ENCODE data around the gene FHAD1. TPM values are rescaled to one million over a fixed set of nuclear protein-coding genes. Genes with fewer than 3 reads are reported as not detected.

Gene FHAD1
- total RNA-seq, 1 experiment from 2014 or later: 2.0 TPM

DNA sequence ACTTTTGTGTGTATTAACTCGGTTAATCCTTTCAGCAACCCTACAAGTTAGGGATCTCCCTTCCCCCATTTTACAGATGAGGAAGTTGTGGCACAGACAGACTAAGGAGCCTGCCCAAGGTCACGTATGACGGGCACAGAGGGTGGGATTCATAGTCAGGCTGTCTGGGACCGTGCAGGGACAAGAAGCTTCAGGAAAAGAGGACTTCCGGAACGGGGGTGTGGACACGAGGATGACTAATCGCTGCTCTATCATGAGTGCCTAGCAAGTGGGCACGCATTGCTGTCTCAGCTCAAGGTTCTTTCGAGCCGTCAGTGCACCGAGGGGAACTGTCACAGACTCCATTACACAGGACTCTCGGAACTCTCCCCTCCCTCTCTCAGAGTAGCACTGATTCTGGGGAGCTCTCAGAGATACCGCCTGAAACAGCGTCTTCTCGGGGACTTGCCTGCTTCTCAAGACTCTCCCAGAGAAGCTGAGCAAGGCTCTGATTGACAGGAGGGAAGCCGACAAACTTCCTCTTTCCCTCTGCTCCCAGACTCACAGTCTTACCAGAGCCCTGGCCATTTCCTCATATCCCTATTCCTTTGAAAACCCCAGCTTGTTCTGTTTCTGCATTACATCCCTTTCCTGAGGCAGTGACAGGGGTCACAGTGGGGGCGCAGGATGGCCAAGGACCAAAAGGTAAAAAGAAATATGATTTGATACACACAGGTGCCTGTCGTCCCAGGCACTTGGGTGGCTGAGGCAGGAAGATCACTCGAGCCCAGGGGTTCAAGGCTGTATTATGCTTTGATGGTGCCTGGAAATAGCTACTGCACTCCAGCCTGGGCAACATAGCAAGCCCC is 14.4 kb downstream of the FHAD1 start:
- BruUV-seq (replicated peaks): no TSS peak
- POLR2A ChIA-PET (ENCODE audit: low non-redundant PET): interaction anchor here (0.6 kb wide), 1 partner anchor 541 kb away, joined by 3 read pairs; no protein-coding TSS in a partner anchor
- Histone ChIP-seq H3K27me3 (replicated peaks; ENCODE audit: insufficient read depth, low read depth, low read length, poor library complexity) (no peaks in the 10 kb centered on the region), H3K27ac (ENCODE audit: low read depth, low read length, poor library complexity, severe bottlenecking) (no peak overlapping the region), H3K9me3 (ENCODE audit: low read depth, low read length, poor library complexity, severe bottlenecking) (no peaks in the 10 kb centered on the region), H3K4me1 (ENCODE audit: insufficient read depth, low read length, poor library complexity, severe bottlenecking) (no peaks in the 10 kb centered on the region), H3K4me3 (ENCODE audit: low read depth, low read length, poor library complexity, severe bottlenecking) (no peak overlapping the region), H3K36me3 (ENCODE audit: insufficient read depth, low read length, poor library complexity, severe bottlenecking) (no peaks in the 10 kb centered on the region)
- TF ChIP-seq, protein P1, sequence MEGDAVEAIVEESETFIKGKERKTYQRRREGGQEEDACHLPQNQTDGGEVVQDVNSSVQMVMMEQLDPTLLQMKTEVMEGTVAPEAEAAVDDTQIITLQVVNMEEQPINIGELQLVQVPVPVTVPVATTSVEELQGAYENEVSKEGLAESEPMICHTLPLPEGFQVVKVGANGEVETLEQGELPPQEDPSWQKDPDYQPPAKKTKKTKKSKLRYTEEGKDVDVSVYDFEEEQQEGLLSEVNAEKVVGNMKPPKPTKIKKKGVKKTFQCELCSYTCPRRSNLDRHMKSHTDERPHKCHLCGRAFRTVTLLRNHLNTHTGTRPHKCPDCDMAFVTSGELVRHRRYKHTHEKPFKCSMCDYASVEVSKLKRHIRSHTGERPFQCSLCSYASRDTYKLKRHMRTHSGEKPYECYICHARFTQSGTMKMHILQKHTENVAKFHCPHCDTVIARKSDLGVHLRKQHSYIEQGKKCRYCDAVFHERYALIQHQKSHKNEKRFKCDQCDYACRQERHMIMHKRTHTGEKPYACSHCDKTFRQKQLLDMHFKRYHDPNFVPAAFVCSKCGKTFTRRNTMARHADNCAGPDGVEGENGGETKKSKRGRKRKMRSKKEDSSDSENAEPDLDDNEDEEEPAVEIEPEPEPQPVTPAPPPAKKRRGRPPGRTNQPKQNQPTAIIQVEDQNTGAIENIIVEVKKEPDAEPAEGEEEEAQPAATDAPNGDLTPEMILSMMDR (conservative IDR thresholded peaks at IDR 0.05; ENCODE audit: low read depth, low read length): no peak
- TF ChIP-seq EZH2 (IDR thresholded peaks at IDR 0.05; ENCODE audit: borderline replicate concordance, low read depth, low read length, poor library complexity, severe bottlenecking): no peak
- DNase-seq (ENCODE audit: low spot score): peak; percentile 48
- intact Hi-C loops (cut with micrococcal nuclease; ENCODE audit: unreplicated experiment): no loop called here
- CTCF ChIA-PET: no interaction called here

DNA sequence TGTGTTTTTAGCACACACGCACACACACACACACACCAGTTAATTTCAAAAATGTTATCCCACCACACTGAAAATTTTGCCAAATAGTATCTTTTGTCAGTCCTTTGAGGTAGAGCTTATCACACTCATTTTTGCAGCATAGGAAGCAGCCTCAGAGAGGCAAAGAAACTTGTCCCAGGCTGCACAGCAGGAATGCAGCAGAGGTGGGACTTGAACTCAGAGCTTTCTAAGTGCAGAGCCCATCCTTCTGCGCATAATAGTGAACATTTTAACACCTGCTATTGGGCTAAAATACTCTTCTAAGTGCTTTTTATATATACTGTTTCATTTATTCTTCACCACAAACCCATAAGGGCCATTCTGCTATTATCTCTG is 15.0 kb downstream of the FHAD1 start:
- intact Hi-C loops (cut with micrococcal nuclease; ENCODE audit: unreplicated experiment): no loop called here
- ChIA-PET POLR2A (ENCODE audit: low non-redundant PET) (no interaction called here), CTCF (no interaction called here)
- H3K36me3 ChIP-seq (ENCODE audit: insufficient read depth, low read length, poor library complexity, severe bottlenecking): no peaks in the 10 kb centered on the region
- no peak for DNase-seq (ENCODE audit: low spot score)
- no peaks in the 10 kb centered on the region for H3K27me3 ChIP-seq (replicated peaks; ENCODE audit: insufficient read depth, low read depth, low read length, poor library complexity)
- no peaks in the 10 kb centered on the region for H3K4me1 ChIP-seq (ENCODE audit: insufficient read depth, low read length, poor library complexity, severe bottlenecking)
- no TSS peak for BruUV-seq (replicated peaks)
- no peak for TF ChIP-seq EZH2 (IDR thresholded peaks at IDR 0.05; ENCODE audit: borderline replicate concordance, low read depth, low read length, poor library complexity, severe bottlenecking)
- TF ChIP-seq, protein P1 (conservative IDR thresholded peaks at IDR 0.05; ENCODE audit: low read depth, low read length): no peak
- no peak overlapping the region for H3K27ac ChIP-seq (ENCODE audit: low read depth, low read length, poor library complexity, severe bottlenecking)
- no peak overlapping the region for H3K4me3 ChIP-seq (ENCODE audit: low read depth, low read length, poor library complexity, severe bottlenecking)
- H3K9me3 ChIP-seq (ENCODE audit: low read depth, low read length, poor library complexity, severe bottlenecking): no peaks in the 10 kb centered on the region

DNA sequence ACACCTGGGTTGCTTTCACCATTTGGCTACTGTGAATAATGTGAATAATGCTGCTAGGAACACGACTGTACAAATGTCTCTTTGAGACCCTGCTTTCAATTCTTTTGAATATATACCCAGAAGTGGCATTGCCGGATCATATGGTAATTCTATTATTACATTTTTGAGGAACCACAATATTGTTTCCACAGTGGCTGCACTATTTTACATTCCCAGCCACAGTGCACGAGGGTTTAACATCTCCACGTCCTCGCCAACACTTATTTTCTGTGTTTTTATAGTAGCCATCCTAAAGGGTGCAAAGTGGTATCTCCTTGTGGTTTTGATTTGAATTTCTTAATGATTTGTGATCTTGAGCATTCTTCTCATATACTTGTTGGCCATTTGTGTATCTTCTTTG is 15.7 kb downstream of the FHAD1 start:
- Histone ChIP-seq H3K9me3 (ENCODE audit: low read depth, low read length, poor library complexity, severe bottlenecking) (no peaks in the 10 kb centered on the region), H3K27ac (ENCODE audit: low read depth, low read length, poor library complexity, severe bottlenecking) (no peak overlapping the region), H3K4me3 (ENCODE audit: low read depth, low read length, poor library complexity, severe bottlenecking) (no peak overlapping the region), H3K27me3 (replicated peaks; ENCODE audit: insufficient read depth, low read depth, low read length, poor library complexity) (no peaks in the 10 kb centered on the region), H3K4me1 (ENCODE audit: insufficient read depth, low read length, poor library complexity, severe bottlenecking) (no peaks in the 10 kb centered on the region), H3K36me3 (ENCODE audit: insufficient read depth, low read length, poor library complexity, severe bottlenecking) (no peaks in the 10 kb centered on the region)
- TF ChIP-seq, protein P1 (conservative IDR thresholded peaks at IDR 0.05; ENCODE audit: low read depth, low read length): no peak
- no peak for TF ChIP-seq EZH2 (IDR thresholded peaks at IDR 0.05; ENCODE audit: borderline replicate concordance, low read depth, low read length, poor library complexity, severe bottlenecking)
- no peak for DNase-seq (ENCODE audit: low spot score)
- CTCF ChIA-PET: no interaction called here
- BruUV-seq (replicated peaks): no TSS peak
- intact Hi-C loops (cut with micrococcal nuclease; ENCODE audit: unreplicated experiment): no loop called here
- POLR2A ChIA-PET (ENCODE audit: low non-redundant PET): interaction anchor here (0.7 kb wide), 1 partner anchor 53 kb away, joined by 17 read pairs; no protein-coding TSS in a partner anchor
